Naive B cell (primary cell): ENCODE measurements around the gene PSTPIP2. TPM values are rescaled to one million over a fixed set of nuclear protein-coding genes. Genes with fewer than 3 reads are reported as not detected.
"Not testable (repeated sequence)": the region's sequence is repeated elsewhere in the genome, so short reads cannot be mapped to it uniquely, and the experiment has no call there.

Experiments
- ATAC-seq, 2 donors: fragments of 150-1000 bp; cut with Tn5 transposase; 2 replicates each; pipeline ENCODE4 v1.10.0; 2021; ENCODE audit warnings: low read depth in 2 of 2, mild to moderate bottlenecking in 2 of 2, moderate library complexity in 2 of 2
- DNase-seq: peaks from one replicate; pipeline ENCODE4 v3.0.0; 2022
- H3K27ac Mint-ChIP-seq, 6 donors: one replicate each; pipeline ENCODE4 v1.8.0; 2020 to 2022; ENCODE audit warnings: mild to moderate bottlenecking in 6 of 6, mixed read lengths in 6 of 6, moderate library complexity in 5 of 6, inconsistent platforms in 2 of 6
- H3K27me3 Mint-ChIP-seq, 3 donors: one replicate each; pipeline ENCODE4 v1.8.0; 2021 to 2022; ENCODE audit warnings: mixed read lengths in 3 of 3, mild to moderate bottlenecking in 1 of 3
- H3K36me3 Mint-ChIP-seq, 2 donors: one replicate each; pipeline ENCODE4 v1.8.0; 2020 to 2022; ENCODE audit warnings: mixed read lengths in 2 of 2, inconsistent platforms in 1 of 2, mild to moderate bottlenecking in 1 of 2
- H3K4me1 Mint-ChIP-seq, 3 donors: one replicate each; pipeline ENCODE4 v1.8.0; 2020 to 2022; ENCODE audit warnings: mixed read lengths in 3 of 3, inconsistent platforms in 1 of 3, mild to moderate bottlenecking in 1 of 3, moderate library complexity in 1 of 3
- H3K4me3 Mint-ChIP-seq, 8 donors: one replicate each; pipeline ENCODE4 v1.8.0; 2020 to 2022; ENCODE audit warnings: mild to moderate bottlenecking in 8 of 8, mixed read lengths in 8 of 8, moderate library complexity in 8 of 8, inconsistent platforms in 2 of 8
- H3K9me3 Mint-ChIP-seq, 7 donors: one replicate each; pipeline ENCODE4 v1.8.0; 2020 to 2022; ENCODE audit warnings: mixed read lengths in 7 of 7, mild to moderate bottlenecking in 5 of 7, inconsistent platforms in 2 of 7, moderate library complexity in 1 of 7
- polyA plus RNA-seq, 6 donors: library from polyadenylated mRNA; unstranded; fragments of 300-500 nt; fragmentation: Illumina TruSeq; gene quantifications; one replicate each; pipeline ENCODE4 v1.2.3, GENCODE V29; 2021; ENCODE audit warnings: low read depth in 6 of 6

PSTPIP2 gene
- polyA plus RNA-seq, 6 donors from 2014 or later, result 0.29 to 1.8 (median 0.90) TPM

GRCh38 chr18:46008531-46008930 is 63.5 kb downstream of the PSTPIP2 start:
- no peak overlapping the region for H3K4me3 Mint-ChIP-seq

GRCh38 chr18:46007165-46007564 is 64.9 kb downstream of the PSTPIP2 start:
- Mint-ChIP-seq H3K27me3 (no peaks in the 10 kb centered on the region), H3K27ac (peak overlapping the region in 1 of 6 donors; percentile 8), H3K4me3 (no peak overlapping the region), H3K9me3 (peaks cover 0 to 11% (median 8%) of the 10 kb centered on the region in 7 donors), H3K4me1 (peaks cover 0 to 4% (median 4%) of the 10 kb centered on the region in 3 donors), H3K36me3 (peaks cover 0 to 10% of the 10 kb centered on the region in 2 donors)
- ATAC-seq (no peak), DNase-seq (no peak)

More at GRCh38 chr18:46008531-46008930, 63.5 kb downstream of the PSTPIP2 start:
- Mint-ChIP-seq H3K27ac (no peak overlapping the region), H3K4me1 (peaks cover 0 to 7% (median 7%) of the 10 kb centered on the region in 3 donors), H3K9me3 (no peaks in the 10 kb centered on the region), H3K36me3 (no peaks in the 10 kb centered on the region), H3K27me3 (no peaks in the 10 kb centered on the region)
- DNase-seq (no peak), ATAC-seq (no peak)

- DNase-seq, result no peak
- H3K4me1 Mint-ChIP-seq, result peaks cover 0 to 4% (median 0%) of the 10 kb centered on the region in 3 donors
- H3K9me3 Mint-ChIP-seq, result peaks cover 0 to 23% (median 14%) of the 10 kb centered on the region in 7 donors
- no peak overlapping the region for H3K27ac Mint-ChIP-seq
- ATAC-seq, result no peak
- peaks cover 0 to 13% of the 10 kb centered on the region in 2 donors for H3K36me3 Mint-ChIP-seq
- no peak overlapping the region for H3K4me3 Mint-ChIP-seq
- no peaks in the 10 kb centered on the region for H3K27me3 Mint-ChIP-seq
Measured at GRCh38 chr18:46002934-46003333, 69.1 kb downstream of the PSTPIP2 start.

GRCh38 chr18:46001892-46002291 is 70.2 kb downstream of the PSTPIP2 start:
- Mint-ChIP-seq H3K9me3 (peaks cover 0 to 23% (median 14%) of the 10 kb centered on the region in 7 donors), H3K4me1 (peaks cover 0 to 8% (median 0%) of the 10 kb centered on the region in 3 donors), H3K27me3 (no peaks in the 10 kb centered on the region), H3K4me3 (no peak overlapping the region), H3K36me3 (peaks cover 0 to 13% of the 10 kb centered on the region in 2 donors), H3K27ac (no peak overlapping the region)
- ATAC-seq (no peak), DNase-seq (no peak)

- H3K4me1 Mint-ChIP-seq, result peaks cover 0 to 8% (median 0%) of the 10 kb centered on the region in 3 donors
- no peaks in the 10 kb centered on the region for H3K27me3 Mint-ChIP-seq
- H3K9me3 Mint-ChIP-seq, result peaks cover 0 to 23% (median 14%) of the 10 kb centered on the region in 7 donors
- DNase-seq, result no peak
- H3K27ac Mint-ChIP-seq, result no peak overlapping the region
- H3K36me3 Mint-ChIP-seq, result peaks cover 0 to 13% of the 10 kb centered on the region in 2 donors
- no peak overlapping the region for H3K4me3 Mint-ChIP-seq
- no peak for ATAC-seq
Measured at GRCh38 chr18:46001074-46001473, 71.0 kb downstream of the PSTPIP2 start.

- Mint-ChIP-seq H3K27me3 (no peaks in the 10 kb centered on the region), H3K27ac (no peak overlapping the region), H3K4me3 (no peak overlapping the region), H3K4me1 (peaks cover 0 to 8% (median 0%) of the 10 kb centered on the region in 3 donors), H3K9me3 (peaks cover 0 to 23% (median 14%) of the 10 kb centered on the region in 7 donors), H3K36me3 (peaks cover 0 to 13% of the 10 kb centered on the region in 2 donors)
- DNase-seq, result no peak
- ATAC-seq, result no peak
Measured at GRCh38 chr18:45999536-45999935, 72.5 kb downstream of the PSTPIP2 start.

GRCh38 chr18:45998244-45998643 is 73.8 kb downstream of the PSTPIP2 start:
- ATAC-seq (no peak), DNase-seq (no peak)
- Mint-ChIP-seq H3K36me3 (peaks cover 0 to 13% of the 10 kb centered on the region in 2 donors), H3K4me1 (peaks cover 0 to 8% (median 0%) of the 10 kb centered on the region in 3 donors), H3K27ac (no peak overlapping the region), H3K27me3 (no peaks in the 10 kb centered on the region), H3K4me3 (peak overlapping the region in 2 of 8 donors; percentile 17 to 37), H3K9me3 (peaks cover 0 to 23% (median 14%) of the 10 kb centered on the region in 7 donors)

GRCh38 chr18:45997700-45998151 is 74.3 kb downstream of the PSTPIP2 start:
- Mint-ChIP-seq H3K4me3 (peak overlapping the region in 1 of 8 donors; percentile 45), H3K4me1 (peaks cover 0 to 8% (median 0%) of the 10 kb centered on the region in 3 donors)

GRCh38 chr18:45995461-45995860 is 76.6 kb downstream of the PSTPIP2 start:
- ATAC-seq (no peak), DNase-seq (no peak)
- no peak overlapping the region for H3K4me3 Mint-ChIP-seq
- no peak overlapping the region for H3K27ac Mint-ChIP-seq
- H3K27me3 Mint-ChIP-seq, result no peaks in the 10 kb centered on the region
- peaks cover 0 to 8% (median 0%) of the 10 kb centered on the region in 3 donors for H3K4me1 Mint-ChIP-seq
- no peaks in the 10 kb centered on the region for H3K9me3 Mint-ChIP-seq
- no peaks in the 10 kb centered on the region for H3K36me3 Mint-ChIP-seq

More at GRCh38 chr18:45997700-45998151, 74.3 kb downstream of the PSTPIP2 start:
- H3K27ac Mint-ChIP-seq, result no peak overlapping the region
- DNase-seq (no peak), ATAC-seq (peak in 1 of 2 donors; percentile 21)
- peaks cover 0 to 9% of the 10 kb centered on the region in 2 donors for H3K36me3 Mint-ChIP-seq
- peaks cover 0 to 19% (median 9%) of the 10 kb centered on the region in 7 donors for H3K9me3 Mint-ChIP-seq
- no peaks in the 10 kb centered on the region for H3K27me3 Mint-ChIP-seq

- Mint-ChIP-seq H3K27me3 (no peaks in the 10 kb centered on the region), H3K36me3 (peaks cover 0 to 4% of the 10 kb centered on the region in 2 donors), H3K4me3 (no peak overlapping the region), H3K9me3 (peaks cover 0 to 16% (median 4%) of the 10 kb centered on the region in 7 donors), H3K4me1 (peaks cover 0 to 8% (median 0%) of the 10 kb centered on the region in 3 donors), H3K27ac (no peak overlapping the region)
- DNase-seq (no peak), ATAC-seq (no peak)
Measured at GRCh38 chr18:45993438-45993837, 78.6 kb downstream of the PSTPIP2 start.

GRCh38 chr18:45992527-45992926 is 79.5 kb downstream of the PSTPIP2 start:
- not testable (repeated sequence) for DNase-seq, H3K4me1 Mint-ChIP-seq, H3K4me3 Mint-ChIP-seq, H3K36me3 Mint-ChIP-seq, ATAC-seq, H3K27me3 Mint-ChIP-seq, H3K27ac Mint-ChIP-seq
- peaks cover 0 to 16% (median 4%) of the 10 kb centered on the region in 7 donors for H3K9me3 Mint-ChIP-seq

- ATAC-seq, result no peak
- Mint-ChIP-seq H3K27me3 (no peaks in the 10 kb centered on the region), H3K9me3 (peaks cover 0 to 16% (median 4%) of the 10 kb centered on the region in 7 donors), H3K4me1 (no peaks in the 10 kb centered on the region), H3K4me3 (no peak overlapping the region), H3K27ac (no peak overlapping the region), H3K36me3 (peaks cover 0 to 8% of the 10 kb centered on the region in 2 donors)
- DNase-seq, result no peak
Measured at GRCh38 chr18:45991788-45992187, 80.3 kb downstream of the PSTPIP2 start.

- no peak for ATAC-seq
- Mint-ChIP-seq H3K27ac (no peak overlapping the region), H3K27me3 (no peaks in the 10 kb centered on the region), H3K9me3 (peaks cover 0 to 12% (median 4%) of the 10 kb centered on the region in 7 donors), H3K4me1 (no peaks in the 10 kb centered on the region), H3K36me3 (peaks cover 0 to 8% of the 10 kb centered on the region in 2 donors), H3K4me3 (no peak overlapping the region)
- DNase-seq, result no peak
Measured at GRCh38 chr18:45984546-45985235, 87.4 kb downstream of the PSTPIP2 start.

- ATAC-seq, result no peak
- Mint-ChIP-seq H3K27ac (no peak overlapping the region), H3K27me3 (no peaks in the 10 kb centered on the region), H3K36me3 (no peaks in the 10 kb centered on the region), H3K4me3 (no peak overlapping the region), H3K9me3 (no peaks in the 10 kb centered on the region), H3K4me1 (no peaks in the 10 kb centered on the region)
- no peak for DNase-seq
Measured at GRCh38 chr18:45981821-45982220, 90.2 kb downstream of the PSTPIP2 start.
